Measurements from ENCODE around the gene UBQLN4. TPM values are rescaled to one million over a fixed set of nuclear protein-coding genes. Genes with fewer than 3 reads are reported as not detected.

The UBQLN4 gene
- total RNA-seq, 1 experiment from 2014 or later: 37.3 TPM

- TF ChIP-seq ZNF671 (CRISPR knock-in tag; IDR thresholded peaks at IDR 0.05): no peak
- TF ChIP-seq, protein P1, sequence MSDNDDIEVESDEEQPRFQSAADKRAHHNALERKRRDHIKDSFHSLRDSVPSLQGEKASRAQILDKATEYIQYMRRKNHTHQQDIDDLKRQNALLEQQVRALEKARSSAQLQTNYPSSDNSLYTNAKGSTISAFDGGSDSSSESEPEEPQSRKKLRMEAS (CRISPR knock-in tag; IDR thresholded peaks at IDR 0.05): no peak
- TF ChIP-seq, protein P2, sequence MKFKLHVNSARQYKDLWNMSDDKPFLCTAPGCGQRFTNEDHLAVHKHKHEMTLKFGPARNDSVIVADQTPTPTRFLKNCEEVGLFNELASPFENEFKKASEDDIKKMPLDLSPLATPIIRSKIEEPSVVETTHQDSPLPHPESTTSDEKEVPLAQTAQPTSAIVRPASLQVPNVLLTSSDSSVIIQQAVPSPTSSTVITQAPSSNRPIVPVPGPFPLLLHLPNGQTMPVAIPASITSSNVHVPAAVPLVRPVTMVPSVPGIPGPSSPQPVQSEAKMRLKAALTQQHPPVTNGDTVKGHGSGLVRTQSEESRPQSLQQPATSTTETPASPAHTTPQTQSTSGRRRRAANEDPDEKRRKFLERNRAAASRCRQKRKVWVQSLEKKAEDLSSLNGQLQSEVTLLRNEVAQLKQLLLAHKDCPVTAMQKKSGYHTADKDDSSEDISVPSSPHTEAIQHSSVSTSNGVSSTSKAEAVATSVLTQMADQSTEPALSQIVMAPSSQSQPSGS (CRISPR knock-in tag; IDR thresholded peaks at IDR 0.05; ENCODE audit: borderline replicate concordance, low read depth): no peak
- no peak for TF ChIP-seq CTCF (IDR thresholded peaks at IDR 0.05)
- TF ChIP-seq, protein P3, sequence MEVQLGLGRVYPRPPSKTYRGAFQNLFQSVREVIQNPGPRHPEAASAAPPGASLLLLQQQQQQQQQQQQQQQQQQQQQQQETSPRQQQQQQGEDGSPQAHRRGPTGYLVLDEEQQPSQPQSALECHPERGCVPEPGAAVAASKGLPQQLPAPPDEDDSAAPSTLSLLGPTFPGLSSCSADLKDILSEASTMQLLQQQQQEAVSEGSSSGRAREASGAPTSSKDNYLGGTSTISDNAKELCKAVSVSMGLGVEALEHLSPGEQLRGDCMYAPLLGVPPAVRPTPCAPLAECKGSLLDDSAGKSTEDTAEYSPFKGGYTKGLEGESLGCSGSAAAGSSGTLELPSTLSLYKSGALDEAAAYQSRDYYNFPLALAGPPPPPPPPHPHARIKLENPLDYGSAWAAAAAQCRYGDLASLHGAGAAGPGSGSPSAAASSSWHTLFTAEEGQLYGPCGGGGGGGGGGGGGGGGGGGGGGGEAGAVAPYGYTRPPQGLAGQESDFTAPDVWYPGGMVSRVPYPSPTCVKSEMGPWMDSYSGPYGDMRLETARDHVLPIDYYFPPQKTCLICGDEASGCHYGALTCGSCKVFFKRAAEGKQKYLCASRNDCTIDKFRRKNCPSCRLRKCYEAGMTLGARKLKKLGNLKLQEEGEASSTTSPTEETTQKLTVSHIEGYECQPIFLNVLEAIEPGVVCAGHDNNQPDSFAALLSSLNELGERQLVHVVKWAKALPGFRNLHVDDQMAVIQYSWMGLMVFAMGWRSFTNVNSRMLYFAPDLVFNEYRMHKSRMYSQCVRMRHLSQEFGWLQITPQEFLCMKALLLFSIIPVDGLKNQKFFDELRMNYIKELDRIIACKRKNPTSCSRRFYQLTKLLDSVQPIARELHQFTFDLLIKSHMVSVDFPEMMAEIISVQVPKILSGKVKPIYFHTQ (CRISPR knock-in tag; IDR thresholded peaks at IDR 0.05): no peak
- TF ChIP-seq, protein P4, sequence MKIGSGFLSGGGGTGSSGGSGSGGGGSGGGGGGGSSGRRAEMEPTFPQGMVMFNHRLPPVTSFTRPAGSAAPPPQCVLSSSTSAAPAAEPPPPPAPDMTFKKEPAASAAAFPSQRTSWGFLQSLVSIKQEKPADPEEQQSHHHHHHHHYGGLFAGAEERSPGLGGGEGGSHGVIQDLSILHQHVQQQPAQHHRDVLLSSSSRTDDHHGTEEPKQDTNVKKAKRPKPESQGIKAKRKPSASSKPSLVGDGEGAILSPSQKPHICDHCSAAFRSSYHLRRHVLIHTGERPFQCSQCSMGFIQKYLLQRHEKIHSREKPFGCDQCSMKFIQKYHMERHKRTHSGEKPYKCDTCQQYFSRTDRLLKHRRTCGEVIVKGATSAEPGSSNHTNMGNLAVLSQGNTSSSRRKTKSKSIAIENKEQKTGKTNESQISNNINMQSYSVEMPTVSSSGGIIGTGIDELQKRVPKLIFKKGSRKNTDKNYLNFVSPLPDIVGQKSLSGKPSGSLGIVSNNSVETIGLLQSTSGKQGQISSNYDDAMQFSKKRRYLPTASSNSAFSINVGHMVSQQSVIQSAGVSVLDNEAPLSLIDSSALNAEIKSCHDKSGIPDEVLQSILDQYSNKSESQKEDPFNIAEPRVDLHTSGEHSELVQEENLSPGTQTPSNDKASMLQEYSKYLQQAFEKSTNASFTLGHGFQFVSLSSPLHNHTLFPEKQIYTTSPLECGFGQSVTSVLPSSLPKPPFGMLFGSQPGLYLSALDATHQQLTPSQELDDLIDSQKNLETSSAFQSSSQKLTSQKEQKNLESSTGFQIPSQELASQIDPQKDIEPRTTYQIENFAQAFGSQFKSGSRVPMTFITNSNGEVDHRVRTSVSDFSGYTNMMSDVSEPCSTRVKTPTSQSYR (CRISPR knock-in tag; IDR thresholded peaks at IDR 0.05): no peak
- TF ChIP-seq ZNF121 (CRISPR knock-in tag; IDR thresholded peaks at IDR 0.05): no peak
- no peak for TF ChIP-seq MXD4 (CRISPR knock-in tag; IDR thresholded peaks at IDR 0.05; ENCODE audit: borderline replicate concordance)
- TF ChIP-seq ZNF219 (CRISPR knock-in tag; IDR thresholded peaks at IDR 0.05; ENCODE audit: borderline replicate concordance): no peak
- no peak for TF ChIP-seq SMAD4 (CRISPR knock-in tag; IDR thresholded peaks at IDR 0.05)
- TF ChIP-seq, protein P5, sequence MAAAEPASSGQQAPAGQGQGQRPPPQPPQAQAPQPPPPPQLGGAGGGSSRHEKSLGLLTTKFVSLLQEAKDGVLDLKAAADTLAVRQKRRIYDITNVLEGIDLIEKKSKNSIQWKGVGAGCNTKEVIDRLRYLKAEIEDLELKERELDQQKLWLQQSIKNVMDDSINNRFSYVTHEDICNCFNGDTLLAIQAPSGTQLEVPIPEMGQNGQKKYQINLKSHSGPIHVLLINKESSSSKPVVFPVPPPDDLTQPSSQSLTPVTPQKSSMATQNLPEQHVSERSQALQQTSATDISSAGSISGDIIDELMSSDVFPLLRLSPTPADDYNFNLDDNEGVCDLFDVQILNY (CRISPR knock-in tag; IDR thresholded peaks at IDR 0.05): no peak
- TF ChIP-seq GRHL2 (CRISPR knock-in tag; IDR thresholded peaks at IDR 0.05; ENCODE audit: insufficient replicate concordance, severe bottlenecking): no peak
- TF ChIP-seq HMGA2 (CRISPR knock-in tag; IDR thresholded peaks at IDR 0.05): no peak
- no peak for TF ChIP-seq ZNF138 (CRISPR knock-in tag; conservative IDR thresholded peaks at IDR 0.05)
- no peak for TF ChIP-seq ERG (CRISPR knock-in tag; IDR thresholded peaks at IDR 0.05)
- Mint-ChIP-seq H3K4me3 (no peak overlapping the region), H3K4me1 (peaks cover 3% of the 10 kb centered on the region; the same call in 1 of the 2 replicates), H3K9me3 (no peaks in the 10 kb centered on the region), H3K36me3 (no peaks in the 10 kb centered on the region), H3K27me3 (ENCODE audit: low read depth) (no peaks in the 10 kb centered on the region; the same call in 1 of the 2 replicates), H3K27ac (no peak overlapping the region)
- CTCF ChIA-PET: interaction anchor here (1.2 to 2.5 kb wide), 7 partner anchors 12 to 267 kb away, joined by 3 to 8 read pairs (median 6); partner anchors contain the start of gene ARHGEF2
- no peak for ATAC-seq
- DNase-seq (ENCODE audit: low spot score): no peak
- POLR2A ChIA-PET: interaction anchor here (0.6 to 1.0 kb wide), 3 partner anchors 14 to 638 kb away, joined by 3 to 5 read pairs (median 3); no protein-coding TSS in a partner anchor
Observed at GRCh38 chr1:155996166-155996565, 57.4 kb downstream of the UBQLN4 start.

Data from WTC11 (cell line).